ENCODE data around the gene UNC5B.

Gene UNC5B

DNA sequence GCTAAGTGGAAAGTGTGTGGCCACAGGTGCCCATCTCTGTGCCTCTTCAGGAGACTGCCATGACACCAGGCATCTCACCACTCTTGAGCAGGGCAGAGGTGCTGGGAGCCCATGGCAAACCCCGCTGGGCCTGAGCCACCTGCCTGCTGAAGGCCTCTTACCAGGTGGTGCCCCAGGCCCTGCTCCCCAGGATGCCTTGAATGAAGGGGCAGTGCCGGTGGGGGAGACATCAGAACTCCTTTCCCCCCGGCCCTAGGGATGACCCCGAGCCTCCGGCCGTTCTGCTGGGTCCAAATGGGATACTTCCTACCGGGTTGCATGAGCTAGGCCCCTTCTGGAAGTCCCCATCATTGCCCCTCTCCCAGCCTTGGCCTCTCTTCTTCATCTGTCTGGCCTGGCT, 37.6 kb downstream of the UNC5B start:
- no peak for DNase-seq (ENCODE audit: low read depth, low spot score)
- Histone ChIP-seq H3K4me3 (no peak overlapping the region), H3K9me3 (ENCODE audit: low read depth, low read length) (no peaks in the 10 kb centered on the region), H3K9ac (ENCODE audit: insufficient read length) (no peak overlapping the region), H3K27ac (peak overlapping the region; percentile 70), H3K36me3 (ENCODE audit: insufficient read depth, low read length) (no peaks in the 10 kb centered on the region)
- TF ChIP-seq FOXP2 (optimal IDR thresholded peaks at IDR 0.05; ENCODE audit: control extremely low read depth, extremely low read length, insufficient read depth) (no peak), EZH2 (IDR thresholded peaks at IDR 0.05) (no peak), POLR2AphosphoS5 (IDR thresholded peaks at IDR 0.05; ENCODE audit: borderline replicate concordance, low read depth, low read length) (no peak)

DNA sequence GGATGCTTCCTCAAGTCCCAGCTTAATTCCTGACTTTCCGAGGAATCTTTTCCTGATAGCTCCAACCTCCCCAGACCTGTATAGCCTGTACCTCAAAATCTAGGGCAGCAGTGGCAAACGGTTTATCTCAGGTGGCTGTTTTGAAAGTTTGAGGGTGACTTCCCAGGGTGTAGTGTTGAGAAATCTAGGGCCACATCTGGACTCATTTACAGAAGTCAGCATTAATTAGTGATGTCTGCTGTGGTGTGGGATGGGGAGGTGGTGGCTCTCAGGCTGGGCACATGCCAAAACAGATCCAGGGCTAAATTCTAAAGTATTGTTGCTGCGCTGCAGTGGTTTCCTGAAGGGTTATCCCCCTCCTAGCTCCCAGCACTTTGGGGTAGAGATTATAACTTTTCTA, 38.0 kb downstream of the UNC5B start:
- no peak overlapping the region for H3K4me3 ChIP-seq
- peak overlapping the region; percentile 70 for H3K27ac ChIP-seq
- no peaks in the 10 kb centered on the region for H3K36me3 ChIP-seq (ENCODE audit: insufficient read depth, low read length)
- DNase-seq (ENCODE audit: low read depth, low spot score), result no peak
- no peak for TF ChIP-seq FOXP2 (optimal IDR thresholded peaks at IDR 0.05; ENCODE audit: control extremely low read depth, extremely low read length, insufficient read depth)
- no peak for TF ChIP-seq EZH2 (IDR thresholded peaks at IDR 0.05)
- no peak for TF ChIP-seq POLR2AphosphoS5 (IDR thresholded peaks at IDR 0.05; ENCODE audit: borderline replicate concordance, low read depth, low read length)
- no peak overlapping the region for H3K9ac ChIP-seq (ENCODE audit: insufficient read length)
- no peaks in the 10 kb centered on the region for H3K9me3 ChIP-seq (ENCODE audit: low read depth, low read length)

DNA sequence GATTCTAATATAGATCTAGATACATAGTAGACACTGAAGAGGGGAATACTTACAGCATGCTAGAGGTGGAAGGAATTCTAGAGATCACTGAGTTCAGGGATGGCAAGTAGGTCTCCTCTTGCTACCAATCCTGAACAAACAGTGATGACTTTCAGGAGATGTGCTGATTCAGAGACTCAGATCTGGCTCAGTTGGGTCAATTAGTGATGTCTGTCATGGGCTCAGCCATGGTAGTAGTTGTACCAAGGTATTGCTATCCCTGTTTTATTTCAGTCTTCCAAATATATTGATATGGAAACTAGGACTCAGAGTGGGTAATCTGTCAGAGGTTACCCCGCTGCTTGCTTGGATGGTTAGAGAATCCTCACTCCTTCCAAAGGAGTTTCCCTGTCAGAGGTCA, 38.5 kb downstream of the UNC5B start:
- Histone ChIP-seq H3K9ac (ENCODE audit: insufficient read length) (no peak overlapping the region), H3K36me3 (ENCODE audit: insufficient read depth, low read length) (no peaks in the 10 kb centered on the region; the same call in 1 of the 2 replicates), H3K9me3 (ENCODE audit: low read depth, low read length) (no peaks in the 10 kb centered on the region), H3K27ac (peak overlapping the region; percentile 70), H3K4me3 (no peak overlapping the region)
- no peak for DNase-seq (ENCODE audit: low read depth, low spot score)
- no peak for TF ChIP-seq FOXP2 (optimal IDR thresholded peaks at IDR 0.05; ENCODE audit: control extremely low read depth, extremely low read length, insufficient read depth)
- TF ChIP-seq POLR2AphosphoS5 (IDR thresholded peaks at IDR 0.05; ENCODE audit: borderline replicate concordance, low read depth, low read length), result no peak
- TF ChIP-seq EZH2 (IDR thresholded peaks at IDR 0.05), result no peak

DNA sequence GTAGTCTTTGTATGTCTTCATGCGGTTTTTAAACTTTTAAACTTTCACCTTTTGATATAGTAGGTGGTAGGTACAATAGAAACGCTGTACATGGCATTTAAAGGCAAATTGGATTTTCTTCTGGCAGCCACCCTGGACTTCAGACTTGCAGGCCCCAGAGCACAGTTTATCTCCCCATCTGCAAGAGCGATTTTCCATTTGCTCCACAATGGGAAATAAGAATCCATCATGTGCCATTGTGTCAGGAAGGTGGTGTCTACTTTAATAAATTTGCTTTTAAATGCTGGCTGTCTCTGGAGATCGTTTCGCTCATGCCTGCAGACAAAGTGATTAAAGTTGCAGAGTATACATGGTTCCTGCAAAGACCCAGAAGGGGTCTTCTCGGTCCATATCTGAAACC, 38.9 kb downstream of the UNC5B start:
- Histone ChIP-seq H3K9ac (ENCODE audit: insufficient read length) (no peak overlapping the region), H3K9me3 (ENCODE audit: low read depth, low read length) (no peaks in the 10 kb centered on the region), H3K4me3 (no peak overlapping the region), H3K27ac (peak overlapping the region; percentile 70; the same call in 1 of the 2 replicates), H3K36me3 (ENCODE audit: insufficient read depth, low read length) (no peaks in the 10 kb centered on the region; the same call in 1 of the 2 replicates)
- TF ChIP-seq POLR2AphosphoS5 (IDR thresholded peaks at IDR 0.05; ENCODE audit: borderline replicate concordance, low read depth, low read length), result no peak
- TF ChIP-seq EZH2 (IDR thresholded peaks at IDR 0.05), result no peak
- TF ChIP-seq FOXP2 (optimal IDR thresholded peaks at IDR 0.05; ENCODE audit: control extremely low read depth, extremely low read length, insufficient read depth), result no peak
- DNase-seq (ENCODE audit: low read depth, low spot score), result no peak

DNA sequence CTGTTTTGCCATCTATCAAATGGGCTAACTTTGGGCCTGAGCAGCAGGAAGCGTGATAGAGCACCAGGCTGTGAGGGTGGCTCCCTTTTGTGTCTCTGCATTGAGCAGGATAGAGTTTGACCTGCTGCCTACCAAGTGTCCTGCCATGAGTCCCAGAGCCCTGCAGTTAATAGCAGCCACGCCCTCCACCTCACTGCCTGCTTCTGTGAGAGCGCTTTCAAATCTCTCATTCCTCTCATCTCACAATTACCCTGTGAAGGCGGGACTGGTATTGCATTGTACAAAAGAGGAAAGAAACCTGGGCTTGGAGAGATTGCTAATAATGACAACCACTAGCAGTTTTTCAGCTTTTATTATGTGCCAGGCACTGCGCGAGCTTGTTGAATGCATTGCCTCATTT, 39.9 kb downstream of the UNC5B start:
- no peak overlapping the region for H3K27ac ChIP-seq

DNA sequence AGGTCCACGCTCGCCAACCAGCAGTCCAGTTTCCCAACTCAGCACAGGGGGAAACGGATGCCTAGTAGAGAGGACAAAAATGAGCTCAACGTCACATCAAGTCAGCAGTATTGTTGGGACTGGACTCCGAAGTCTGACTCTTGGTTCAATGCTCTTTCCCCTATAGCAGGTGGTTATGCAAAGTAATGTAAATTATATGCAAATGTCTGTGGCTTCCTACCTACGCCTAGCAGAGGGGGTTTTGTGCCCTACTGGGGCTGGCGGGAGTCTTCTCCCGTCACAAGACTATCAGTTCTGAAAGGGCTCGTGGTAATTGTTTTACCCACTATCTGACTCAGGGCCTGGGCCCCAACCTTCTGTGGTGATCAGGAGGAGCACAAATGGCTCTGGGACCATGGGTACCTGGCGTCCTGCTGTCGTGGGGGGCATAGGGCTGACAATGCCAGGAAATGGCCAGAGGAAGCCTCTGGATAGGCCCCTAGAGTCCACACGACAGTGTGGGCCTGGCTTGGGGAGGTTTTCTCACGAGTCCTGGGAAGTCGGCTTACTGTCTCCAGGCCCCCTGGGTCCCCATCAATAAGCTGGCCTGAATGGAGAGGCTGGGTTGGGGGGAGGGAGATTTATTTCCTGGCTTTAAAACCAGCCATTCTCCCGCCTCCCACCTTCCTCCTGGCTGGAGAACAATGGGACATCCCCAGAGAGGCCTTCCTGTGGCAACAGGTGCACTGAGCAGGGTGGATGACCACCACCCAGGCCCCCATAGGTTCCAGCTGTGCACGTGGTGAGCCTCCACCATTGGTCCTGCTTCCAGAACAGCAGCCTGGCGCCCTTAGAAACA, 41.8 kb downstream of the UNC5B start:
- Histone ChIP-seq H3K27ac (no peak overlapping the region), H3K4me3 (no peak overlapping the region), H3K9me3 (ENCODE audit: low read depth, low read length) (no peaks in the 10 kb centered on the region), H3K36me3 (ENCODE audit: insufficient read depth, low read length) (no peaks in the 10 kb centered on the region; the same call in 1 of the 2 replicates), H3K9ac (ENCODE audit: insufficient read length) (no peak overlapping the region)
- no peak for TF ChIP-seq POLR2AphosphoS5 (IDR thresholded peaks at IDR 0.05; ENCODE audit: borderline replicate concordance, low read depth, low read length)
- TF ChIP-seq FOXP2 (optimal IDR thresholded peaks at IDR 0.05; ENCODE audit: control extremely low read depth, extremely low read length, insufficient read depth), result no peak
- TF ChIP-seq EZH2 (IDR thresholded peaks at IDR 0.05), result no peak
- no peak for DNase-seq (ENCODE audit: low read depth, low spot score)

More for the DNA sequence above, 39.9 kb downstream of the UNC5B start:
- TF ChIP-seq FOXP2 (optimal IDR thresholded peaks at IDR 0.05; ENCODE audit: control extremely low read depth, extremely low read length, insufficient read depth), result no peak
- no peak for TF ChIP-seq EZH2 (IDR thresholded peaks at IDR 0.05)
- no peak for TF ChIP-seq POLR2AphosphoS5 (IDR thresholded peaks at IDR 0.05; ENCODE audit: borderline replicate concordance, low read depth, low read length)
- H3K36me3 ChIP-seq (ENCODE audit: insufficient read depth, low read length), result no peaks in the 10 kb centered on the region; the same call in 1 of the 2 replicates
- H3K9ac ChIP-seq (ENCODE audit: insufficient read length), result no peak overlapping the region
- DNase-seq (ENCODE audit: low read depth, low spot score), result no peak
- H3K9me3 ChIP-seq (ENCODE audit: low read depth, low read length), result no peaks in the 10 kb centered on the region
- no peak overlapping the region for H3K4me3 ChIP-seq

DNA sequence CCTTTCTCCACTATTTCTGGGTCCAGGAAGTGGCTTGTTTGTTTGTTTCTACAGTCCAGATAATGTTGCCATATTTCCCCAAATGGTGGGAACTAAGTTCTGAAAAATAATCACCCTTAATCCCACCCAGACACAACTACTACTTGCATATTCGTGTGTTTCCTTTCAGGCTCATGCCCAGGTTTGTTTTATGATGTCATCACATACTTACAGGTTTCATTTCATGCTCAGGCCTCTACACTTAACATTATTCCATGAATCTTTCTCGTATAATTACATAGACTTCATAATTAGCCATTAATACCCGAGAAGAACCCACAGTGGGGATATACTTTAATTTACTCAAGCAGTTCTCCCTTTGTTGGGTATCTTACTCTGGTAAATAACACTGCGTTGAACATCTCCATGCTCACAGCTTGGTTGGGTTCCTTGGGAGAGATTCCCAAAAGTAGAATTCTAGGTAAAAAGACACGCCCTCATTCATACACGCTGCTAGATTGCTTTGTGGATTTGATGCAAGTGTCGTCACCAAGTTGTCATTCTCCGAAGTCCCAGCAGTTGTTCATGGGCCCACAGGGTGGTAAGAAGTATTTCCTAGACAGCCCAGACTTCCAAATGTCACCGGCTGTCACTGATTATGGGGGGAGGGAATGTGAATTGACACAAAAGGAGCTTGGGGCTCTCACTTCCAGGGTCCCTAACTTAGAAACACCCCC, 42.6 kb downstream of the UNC5B start:
- Histone ChIP-seq H3K9me3 (ENCODE audit: low read depth, low read length) (no peaks in the 10 kb centered on the region), H3K9ac (ENCODE audit: insufficient read length) (no peak overlapping the region), H3K27ac (no peak overlapping the region; the same call in 1 of the 2 replicates), H3K36me3 (ENCODE audit: insufficient read depth, low read length) (no peaks in the 10 kb centered on the region; the same call in 1 of the 2 replicates), H3K4me3 (no peak overlapping the region)
- TF ChIP-seq POLR2AphosphoS5 (IDR thresholded peaks at IDR 0.05; ENCODE audit: borderline replicate concordance, low read depth, low read length), result no peak
- TF ChIP-seq EZH2 (IDR thresholded peaks at IDR 0.05), result no peak
- TF ChIP-seq FOXP2 (optimal IDR thresholded peaks at IDR 0.05; ENCODE audit: control extremely low read depth, extremely low read length, insufficient read depth), result no peak
- no peak for DNase-seq (ENCODE audit: low read depth, low spot score)

DNA sequence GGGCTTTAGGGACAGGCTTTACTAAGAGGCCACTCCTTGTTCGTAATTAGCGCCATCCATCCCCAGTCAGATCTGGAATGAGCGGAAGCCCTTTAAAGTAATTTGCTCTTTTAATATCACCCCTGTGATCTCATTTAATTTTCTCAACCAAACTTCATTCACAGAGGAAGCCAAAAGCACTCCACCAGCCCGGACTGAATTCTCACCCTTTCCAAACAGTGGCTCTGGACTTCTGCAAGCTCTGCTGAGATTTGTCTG, 43.1 kb downstream of the UNC5B start:
- no peaks in the 10 kb centered on the region; the same call in 1 of the 2 replicates for H3K36me3 ChIP-seq (ENCODE audit: insufficient read depth, low read length)
- no peak for DNase-seq (ENCODE audit: low read depth, low spot score)
- H3K9me3 ChIP-seq (ENCODE audit: low read depth, low read length), result no peaks in the 10 kb centered on the region
- TF ChIP-seq EZH2 (IDR thresholded peaks at IDR 0.05) (no peak), FOXP2 (optimal IDR thresholded peaks at IDR 0.05; ENCODE audit: control extremely low read depth, extremely low read length, insufficient read depth) (no peak), POLR2AphosphoS5 (IDR thresholded peaks at IDR 0.05; ENCODE audit: borderline replicate concordance, low read depth, low read length) (no peak)
- H3K4me3 ChIP-seq, result no peak overlapping the region
- no peak overlapping the region for H3K9ac ChIP-seq (ENCODE audit: insufficient read length)
- no peak overlapping the region for H3K27ac ChIP-seq
